ENCODE results near the gene CHSY1.

Gene CHSY1

GRCh38 chr15:101210466-101210865 lies 41.4 kb downstream of the CHSY1 start:
- Histone ChIP-seq H3K9ac (no peak overlapping the region), H3K4me2 (peak overlapping the region; percentile 36), H3K27me3 (ENCODE audit: insufficient read depth, low read depth) (no peaks in the 10 kb centered on the region), H4K20me1 (ENCODE audit: insufficient read depth) (peaks cover 8% of the 10 kb centered on the region; the same call in 1 of the 2 replicates), H3K4me3 (IDR thresholded peaks at IDR 0.05; ENCODE audit: insufficient read depth, low read depth, low read length) (no peak overlapping the region), H3K79me2 (ENCODE audit: insufficient read depth, low read depth) (peaks cover 97% of the 10 kb centered on the region), H3K27ac (peak overlapping the region; percentile 7; the same call in 1 of the 2 replicates), H2AFZ (ENCODE audit: low read depth) (no peak overlapping the region), H3K36me3 (ENCODE audit: insufficient read depth) (no peaks in the 10 kb centered on the region; the same call in 1 of the 2 replicates), H3K4me1 (ENCODE audit: low read depth, poor library complexity, severe bottlenecking) (peaks cover 83% of the 10 kb centered on the region)
- TF ChIP-seq, protein P1, sequence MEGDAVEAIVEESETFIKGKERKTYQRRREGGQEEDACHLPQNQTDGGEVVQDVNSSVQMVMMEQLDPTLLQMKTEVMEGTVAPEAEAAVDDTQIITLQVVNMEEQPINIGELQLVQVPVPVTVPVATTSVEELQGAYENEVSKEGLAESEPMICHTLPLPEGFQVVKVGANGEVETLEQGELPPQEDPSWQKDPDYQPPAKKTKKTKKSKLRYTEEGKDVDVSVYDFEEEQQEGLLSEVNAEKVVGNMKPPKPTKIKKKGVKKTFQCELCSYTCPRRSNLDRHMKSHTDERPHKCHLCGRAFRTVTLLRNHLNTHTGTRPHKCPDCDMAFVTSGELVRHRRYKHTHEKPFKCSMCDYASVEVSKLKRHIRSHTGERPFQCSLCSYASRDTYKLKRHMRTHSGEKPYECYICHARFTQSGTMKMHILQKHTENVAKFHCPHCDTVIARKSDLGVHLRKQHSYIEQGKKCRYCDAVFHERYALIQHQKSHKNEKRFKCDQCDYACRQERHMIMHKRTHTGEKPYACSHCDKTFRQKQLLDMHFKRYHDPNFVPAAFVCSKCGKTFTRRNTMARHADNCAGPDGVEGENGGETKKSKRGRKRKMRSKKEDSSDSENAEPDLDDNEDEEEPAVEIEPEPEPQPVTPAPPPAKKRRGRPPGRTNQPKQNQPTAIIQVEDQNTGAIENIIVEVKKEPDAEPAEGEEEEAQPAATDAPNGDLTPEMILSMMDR (conservative IDR thresholded peaks at IDR 0.05; ENCODE audit: low read depth, low read length): no peak

- TF ChIP-seq, protein P1 (conservative IDR thresholded peaks at IDR 0.05; ENCODE audit: low read depth, low read length): no peak
- Histone ChIP-seq H3K79me2 (ENCODE audit: insufficient read depth, low read depth) (peaks cover 97% of the 10 kb centered on the region), H2AFZ (ENCODE audit: low read depth) (no peak overlapping the region), H3K27ac (peak overlapping the region; percentile 7; the same call in 1 of the 2 replicates), H3K4me2 (peak overlapping the region; percentile 36; the same call in 1 of the 2 replicates), H3K36me3 (ENCODE audit: insufficient read depth) (no peaks in the 10 kb centered on the region; the same call in 1 of the 2 replicates), H3K4me3 (IDR thresholded peaks at IDR 0.05; ENCODE audit: insufficient read depth, low read depth, low read length) (no peak overlapping the region), H3K27me3 (ENCODE audit: insufficient read depth, low read depth) (no peaks in the 10 kb centered on the region), H4K20me1 (ENCODE audit: insufficient read depth) (peaks cover 8% of the 10 kb centered on the region; the same call in 1 of the 2 replicates), H3K4me1 (ENCODE audit: low read depth, poor library complexity, severe bottlenecking) (peaks cover 87% of the 10 kb centered on the region), H3K9ac (no peak overlapping the region)
These were observed 41.8 kb downstream of the CHSY1 start for GRCh38 chr15:101210058-101210457.

- TF ChIP-seq, protein P1 (conservative IDR thresholded peaks at IDR 0.05; ENCODE audit: low read depth, low read length): no peak
- Histone ChIP-seq H3K4me2 (no peak overlapping the region), H4K20me1 (ENCODE audit: insufficient read depth) (peaks cover 8% of the 10 kb centered on the region; the same call in 1 of the 2 replicates), H3K79me2 (ENCODE audit: insufficient read depth, low read depth) (peaks cover 100% of the 10 kb centered on the region), H3K27me3 (ENCODE audit: insufficient read depth, low read depth) (no peaks in the 10 kb centered on the region), H3K27ac (no peak overlapping the region), H3K9ac (no peak overlapping the region), H3K36me3 (ENCODE audit: insufficient read depth) (no peaks in the 10 kb centered on the region; the same call in 1 of the 2 replicates), H3K4me1 (ENCODE audit: low read depth, poor library complexity, severe bottlenecking) (peaks cover 94% of the 10 kb centered on the region), H3K4me3 (IDR thresholded peaks at IDR 0.05; ENCODE audit: insufficient read depth, low read depth, low read length) (no peak overlapping the region), H2AFZ (ENCODE audit: low read depth) (no peak overlapping the region)
These were observed 42.5 kb downstream of the CHSY1 start for GRCh38 chr15:101209285-101209845.

GRCh38 chr15:101207867-101208288 lies 44.0 kb downstream of the CHSY1 start:
- Histone ChIP-seq H3K4me1 (ENCODE audit: low read depth, poor library complexity, severe bottlenecking) (peaks cover 100% of the 10 kb centered on the region), H2AFZ (ENCODE audit: low read depth) (no peak overlapping the region), H3K9ac (no peak overlapping the region), H3K4me2 (no peak overlapping the region), H3K79me2 (ENCODE audit: insufficient read depth, low read depth) (peaks cover 100% of the 10 kb centered on the region), H3K27ac (0 out of 2 replicates have a peak overlapping the region, but pooled peaks have one; percentile 65), H4K20me1 (ENCODE audit: insufficient read depth) (peaks cover 8% of the 10 kb centered on the region; the same call in 1 of the 2 replicates), H3K4me3 (IDR thresholded peaks at IDR 0.05; ENCODE audit: insufficient read depth, low read depth, low read length) (no peak overlapping the region), H3K36me3 (ENCODE audit: insufficient read depth) (no peaks in the 10 kb centered on the region; the same call in 1 of the 2 replicates), H3K27me3 (ENCODE audit: insufficient read depth, low read depth) (no peaks in the 10 kb centered on the region)
- TF ChIP-seq, protein P1 (conservative IDR thresholded peaks at IDR 0.05; ENCODE audit: low read depth, low read length): no peak

Measured in KMS-11 (cell line).